Panc1 (cell line): Measurements from ENCODE around the gene DEXI.

Experiments used
- CTCF ChIP-seq: fragments of 450-650 bp; IDR thresholded peaks from 2 replicates; pipeline ENCODE4 v1.5.1; 2017; ENCODE audit warnings: mild to moderate bottlenecking
- POLR2AphosphoS5 ChIP-seq: IDR thresholded peaks from 2 replicates; pipeline ENCODE4 v1.6.1; 2012; ENCODE audit warnings: mild to moderate bottlenecking, low read depth, low read length, moderate library complexity
- REST ChIP-seq, 2 experiments: IDR thresholded peaks; 2 replicates each; pipeline ENCODE4 v1.6.1; 2011 to 2012; ENCODE audit warnings: low read depth in 2 of 2, control low read depth in 1 of 2, low read length in 1 of 2, mild to moderate bottlenecking in 1 of 2, moderate library complexity in 1 of 2; ENCODE audit not compliant: insufficient read depth in 1 of 2
- SIN3A ChIP-seq: IDR thresholded peaks from 2 replicates; pipeline ENCODE4 v1.6.1; 2012; ENCODE audit warnings: low read depth, mild to moderate bottlenecking, low read length, moderate library complexity, borderline replicate concordance; ENCODE audit not compliant: insufficient read depth
- TCF7L2 ChIP-seq: IDR thresholded peaks from 2 replicates; pipeline ENCODE4 v1.6.1; 2011; ENCODE audit warnings: mild to moderate bottlenecking, low read depth, low read length, inconsistent platforms

- no peak for TF ChIP-seq POLR2AphosphoS5
- TF ChIP-seq CTCF = no peak
- TF ChIP-seq REST (IDR thresholded peaks at IDR 0.05; ENCODE audit: insufficient read depth in 1 of 2, low read depth in 2 of 2, low read length in 1 of 2) = no peak
- TF ChIP-seq TCF7L2 = no peak
- TF ChIP-seq SIN3A = no peak
These were observed 3.0 kb upstream of the DEXI start for GRCh38 chr16:10945065-10945787.
